ENCODE measurements around the gene LPP. TPM values are rescaled to one million over a fixed set of nuclear protein-coding genes. Genes with fewer than 3 reads are reported as not detected.

The LPP gene
- total RNA-seq, 8 experiments from 2014 or later = 6.0 to 77.8 (median 15.4) TPM

GRCh38 chr3:188659449-188660090 lies 505.6 kb downstream of the LPP start:
- in situ Hi-C loops (cut with MboI; ENCODE audit: low pct_unique_long_range_greater_than_20kb in 2 of 9, low sequenced_read_pairs in 9 of 9, unreplicated experiment in 9 of 9) = no loop called here
- no peak for ATAC-seq (replicated peaks in 6 of 8)

GRCh38 chr3:188660415-188660814 lies 506.5 kb downstream of the LPP start:
- no peak for ATAC-seq (replicated peaks in 6 of 8)
- Histone ChIP-seq H3K4me1 (replicated peaks in 1 of 2) (no peaks in the 10 kb centered on the region), H3K27ac (no peak overlapping the region), H3K4me3 (no peak overlapping the region)
- in situ Hi-C loops (cut with MboI; ENCODE audit: low pct_unique_long_range_greater_than_20kb in 2 of 9, low sequenced_read_pairs in 9 of 9, unreplicated experiment in 9 of 9) = no loop called here
- WGBS, 10 experiments = 75 to 100% (median 94%) methylated on average over 1 of the region's 1 CpG; no CpG with 5 or more reads in 4 of the 10 experiments

More at GRCh38 chr3:188659449-188660090, 505.6 kb downstream of the LPP start:
- H3K4me1 ChIP-seq (replicated peaks in 1 of 2) = no peaks in the 10 kb centered on the region
- no peak overlapping the region for H3K27ac ChIP-seq
- WGBS, 10 experiments = 64 to 100% (median 95%) methylated on average over 1 to 5 of the region's 5 CpGs
- H3K4me3 ChIP-seq = no peak overlapping the region

DNA sequence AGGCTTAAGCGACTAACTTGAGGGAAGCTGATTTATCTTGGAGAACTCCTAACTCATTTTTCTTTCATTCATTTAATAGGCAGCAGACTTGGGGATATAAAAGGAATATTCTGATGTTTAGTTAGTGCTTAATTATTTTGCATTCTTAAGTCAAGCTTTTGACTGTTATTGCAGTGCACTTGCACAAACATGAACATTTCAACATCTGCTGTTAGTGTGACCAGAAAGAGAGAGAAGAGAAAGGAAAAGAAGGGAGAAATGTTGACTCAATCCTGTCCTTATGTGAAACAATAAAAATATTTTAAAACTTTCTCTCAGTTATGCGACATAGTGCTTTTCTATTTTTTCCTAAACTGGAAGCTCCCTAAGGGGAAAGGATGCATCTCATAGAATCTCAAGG lies 507.8 kb downstream of the LPP start:
- Histone ChIP-seq H3K4me3 (no peak overlapping the region), H3K27ac (no peak overlapping the region), H3K4me1 (replicated peaks in 1 of 2) (no peaks in the 10 kb centered on the region)
- 13 to 100% (median 90%) methylated on average over 1 to 2 of the region's 2 CpGs; no CpG with 5 or more reads in 1 of the 10 experiments for WGBS, 10 experiments
- in situ Hi-C loops (cut with MboI; ENCODE audit: low pct_unique_long_range_greater_than_20kb in 2 of 9, low sequenced_read_pairs in 9 of 9, unreplicated experiment in 9 of 9) = no loop called here
- no peak for ATAC-seq (replicated peaks in 6 of 8)

DNA sequence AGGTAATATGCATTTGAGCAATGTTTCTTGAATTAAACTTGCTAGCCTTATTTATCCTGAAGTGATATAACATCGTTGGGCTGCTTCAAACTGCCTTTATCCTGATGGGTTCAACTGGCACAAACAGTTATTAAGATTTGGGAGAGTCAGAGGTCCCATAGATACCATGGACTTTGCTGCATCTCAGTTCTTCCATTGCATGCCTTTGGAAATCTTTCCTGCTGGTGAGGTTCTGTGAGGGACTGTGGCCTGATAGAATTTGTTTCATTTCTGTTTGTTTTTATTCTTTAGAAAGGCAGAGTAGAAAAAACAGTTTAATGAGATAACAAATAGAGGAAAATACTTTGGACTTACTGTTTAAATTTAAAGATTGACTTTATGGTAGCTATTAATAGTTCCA lies 508.3 kb downstream of the LPP start:
- no peak for ATAC-seq (replicated peaks in 6 of 8)
- Histone ChIP-seq H3K4me3 (no peak overlapping the region), H3K4me1 (replicated peaks in 1 of 2) (no peaks in the 10 kb centered on the region), H3K27ac (no peak overlapping the region)
- in situ Hi-C loops (cut with MboI; ENCODE audit: low pct_unique_long_range_greater_than_20kb in 2 of 9, low sequenced_read_pairs in 9 of 9, unreplicated experiment in 9 of 9) = no loop called here
- WGBS, 10 experiments = 43 to 100% (median 70%) methylated on average over 1 of the region's 1 CpG; no CpG with 5 or more reads in 1 of the 10 experiments

DNA sequence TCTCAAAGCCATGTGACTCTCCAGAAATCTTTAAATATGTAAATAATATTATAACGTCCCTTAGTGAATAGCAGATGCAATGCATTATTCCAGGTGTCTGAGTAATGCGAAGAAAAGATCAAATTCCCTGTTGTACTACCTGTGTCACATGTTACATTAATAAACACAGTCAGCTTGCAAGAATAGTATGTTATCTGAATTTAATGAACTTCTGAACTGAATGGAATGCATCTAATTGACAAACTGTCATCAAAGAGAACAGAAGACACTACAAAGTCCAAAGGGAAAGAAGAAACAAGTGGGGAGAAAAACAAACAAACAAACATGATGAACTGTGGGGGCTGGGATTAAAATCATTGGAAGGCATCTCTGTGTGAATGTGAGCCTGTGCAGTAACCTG lies 508.8 kb downstream of the LPP start:
- H3K27ac ChIP-seq = no peak overlapping the region
- ATAC-seq (replicated peaks in 6 of 8) = peak in 2 of 8 experiments; percentile 30 to 37
- whole genome bisulfite sequencing, 10 experiments = 40 to 86% (median 55%) methylated on average over 1 to 2 of the region's 2 CpGs; no CpG with 5 or more reads in 2 of the 10 experiments
- in situ Hi-C loops (cut with MboI; ENCODE audit: low pct_unique_long_range_greater_than_20kb in 2 of 9, low sequenced_read_pairs in 9 of 9, unreplicated experiment in 9 of 9) = no loop called here
- no peaks in the 10 kb centered on the region for H3K4me1 ChIP-seq (replicated peaks in 1 of 2)
- H3K4me3 ChIP-seq = no peak overlapping the region

GRCh38 chr3:188663839-188664238 lies 509.9 kb downstream of the LPP start:
- Histone ChIP-seq H3K4me3 (no peak overlapping the region), H3K4me1 (replicated peaks in 1 of 2) (no peaks in the 10 kb centered on the region), H3K27ac (no peak overlapping the region)
- 83 to 100% (median 100%) methylated on average over 2 to 5 of the region's 5 CpGs; no CpG with 5 or more reads in 6 of the 10 experiments for WGBS, 10 experiments
- no peak for ATAC-seq (replicated peaks in 6 of 8)
- in situ Hi-C loops (cut with MboI; ENCODE audit: low pct_unique_long_range_greater_than_20kb in 2 of 9, low sequenced_read_pairs in 9 of 9, unreplicated experiment in 9 of 9) = no loop called here

GRCh38 chr3:188664795-188665194 lies 510.8 kb downstream of the LPP start:
- H3K27ac ChIP-seq = no peak overlapping the region
- 60 to 100% (median 83%) methylated on average over 1 to 2 of the region's 3 CpGs; no CpG with 5 or more reads in 3 of the 10 experiments for WGBS, 10 experiments
- no peak overlapping the region for H3K4me3 ChIP-seq
- peak in 1 of 8 experiments; percentile 23 for ATAC-seq (replicated peaks in 6 of 8)
- in situ Hi-C loops (cut with MboI; ENCODE audit: low pct_unique_long_range_greater_than_20kb in 2 of 9, low sequenced_read_pairs in 9 of 9, unreplicated experiment in 9 of 9) = no loop called here
- no peaks in the 10 kb centered on the region for H3K4me1 ChIP-seq (replicated peaks in 1 of 2)

- H3K4me1 ChIP-seq (replicated peaks in 1 of 2) = no peaks in the 10 kb centered on the region
- in situ Hi-C loops (cut with MboI; ENCODE audit: low pct_unique_long_range_greater_than_20kb in 2 of 9, low sequenced_read_pairs in 9 of 9, unreplicated experiment in 9 of 9) = no loop called here
- ATAC-seq (replicated peaks in 6 of 8) = no peak
- no peak overlapping the region for H3K4me3 ChIP-seq
- no peak overlapping the region for H3K27ac ChIP-seq
- WGBS, 10 experiments = 70 to 100% (median 95%) methylated on average over 1 to 2 of the region's 2 CpGs; no CpG with 5 or more reads in 1 of the 10 experiments
Measured at GRCh38 chr3:188667926-188668325, 514.0 kb downstream of the LPP start.

DNA sequence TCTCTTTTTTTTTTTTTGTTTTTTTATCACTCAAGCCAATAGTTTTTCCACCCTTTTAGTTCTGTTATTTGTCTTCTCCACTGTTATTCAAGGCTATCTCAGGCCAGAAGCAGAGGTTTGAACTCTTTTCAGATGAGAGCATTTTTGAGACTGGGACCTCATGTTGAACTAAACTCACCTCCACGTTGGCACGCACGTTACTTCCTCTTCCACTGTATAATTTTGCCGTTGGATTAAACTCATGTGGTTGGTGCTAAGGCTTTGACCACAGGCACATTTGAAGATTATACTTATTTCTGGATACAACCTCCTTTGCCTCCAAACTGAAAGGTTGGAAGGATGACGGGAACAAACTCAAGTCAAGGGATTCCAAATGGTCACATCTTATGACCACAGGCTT lies 516.5 kb downstream of the LPP start:
- in situ Hi-C loops (cut with MboI; ENCODE audit: low pct_unique_long_range_greater_than_20kb in 2 of 9, low sequenced_read_pairs in 9 of 9, unreplicated experiment in 9 of 9) = no loop called here

GRCh38 chr3:188671971-188672370 lies 518.0 kb downstream of the LPP start:
- Histone ChIP-seq H3K27ac (no peak overlapping the region), H3K4me1 (replicated peaks in 1 of 2) (no peaks in the 10 kb centered on the region), H3K4me3 (no peak overlapping the region)
- 63 to 86% (median 78%) methylated on average over 2 to 4 of the region's 4 CpGs; no CpG with 5 or more reads in 1 of the 10 experiments for WGBS, 10 experiments
- in situ Hi-C loops (cut with MboI; ENCODE audit: low pct_unique_long_range_greater_than_20kb in 2 of 9, low sequenced_read_pairs in 9 of 9, unreplicated experiment in 9 of 9) = no loop called here
- no peak for ATAC-seq (replicated peaks in 6 of 8)

More for the DNA sequence above, 516.5 kb downstream of the LPP start:
- H3K4me1 ChIP-seq (replicated peaks in 1 of 2) = no peaks in the 10 kb centered on the region
- no peak overlapping the region for H3K27ac ChIP-seq
- 93 to 100% (median 99%) methylated on average over 1 to 5 of the region's 5 CpGs; no CpG with 5 or more reads in 2 of the 10 experiments for WGBS, 10 experiments
- ATAC-seq (replicated peaks in 6 of 8) = no peak
- H3K4me3 ChIP-seq = no peak overlapping the region

GRCh38 chr3:188672840-188673239 lies 518.9 kb downstream of the LPP start:
- 62 to 93% (median 84%) methylated on average over 2 to 4 of the region's 4 CpGs for WGBS, 10 experiments
- no peak overlapping the region for H3K4me3 ChIP-seq
- ATAC-seq (replicated peaks in 6 of 8) = no peak

DNA sequence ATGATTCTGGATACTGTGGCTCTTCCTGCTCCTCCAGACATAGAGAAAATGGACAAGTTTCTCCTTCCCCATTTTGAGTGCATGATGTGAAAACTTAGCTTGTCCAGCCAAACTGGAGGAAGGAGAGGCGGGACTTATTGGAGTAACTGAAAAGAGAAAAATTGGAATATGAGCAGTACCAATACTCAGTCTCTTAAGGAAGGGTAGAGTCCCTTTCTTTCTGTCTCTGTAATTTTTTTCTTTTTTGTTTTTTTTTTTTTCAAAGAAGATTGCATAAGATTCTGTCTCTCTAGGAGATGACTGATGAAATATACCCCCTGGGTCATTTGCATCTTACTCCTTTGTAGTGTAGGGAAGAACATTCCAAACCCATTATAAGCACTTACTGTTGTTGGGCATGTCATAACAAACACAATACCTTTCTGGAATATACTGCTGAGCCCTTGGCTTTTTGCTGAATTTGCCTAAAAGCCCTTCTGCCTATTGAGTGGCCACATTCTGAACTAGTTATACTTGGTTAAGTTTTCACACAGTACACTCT lies 519.8 kb downstream of the LPP start:
- WGBS, 10 experiments = 67 to 100% (median 86%) methylated on average over 1 of the region's 1 CpG; no CpG with 5 or more reads in 2 of the 10 experiments
- H3K4me3 ChIP-seq = no peak overlapping the region
- no peaks in the 10 kb centered on the region for H3K4me1 ChIP-seq (replicated peaks in 1 of 2)
- ATAC-seq (replicated peaks in 6 of 8) = peak in 7 of 8 experiments; percentile 31 to 100 (median 50)
- in situ Hi-C loops (cut with MboI; ENCODE audit: low pct_unique_long_range_greater_than_20kb in 2 of 9, low sequenced_read_pairs in 9 of 9, unreplicated experiment in 9 of 9) = no loop called here
- H3K27ac ChIP-seq = no peak overlapping the region

More at GRCh38 chr3:188672840-188673239, 518.9 kb downstream of the LPP start:
- no peaks in the 10 kb centered on the region for H3K4me1 ChIP-seq (replicated peaks in 1 of 2)
- in situ Hi-C loops (cut with MboI; ENCODE audit: low pct_unique_long_range_greater_than_20kb in 2 of 9, low sequenced_read_pairs in 9 of 9, unreplicated experiment in 9 of 9) = no loop called here
- no peak overlapping the region for H3K27ac ChIP-seq

DNA sequence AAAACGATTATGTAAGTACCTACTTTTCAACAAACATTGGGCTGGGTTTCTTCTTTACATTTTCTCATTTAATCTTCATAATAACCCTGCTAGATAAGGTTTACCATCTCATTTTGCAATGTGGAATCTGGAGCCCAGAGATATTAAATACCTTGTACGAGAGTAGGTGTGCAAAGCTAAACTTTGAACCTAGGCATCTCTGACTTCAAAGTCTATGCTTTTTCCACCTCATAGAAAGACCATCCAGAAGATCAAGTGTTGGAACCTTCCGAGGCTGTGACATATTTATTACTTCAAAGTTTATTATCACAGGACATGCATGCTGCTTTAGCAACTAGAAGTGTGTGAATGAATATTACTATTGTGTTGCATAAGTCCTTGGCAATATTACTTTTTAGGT lies 520.6 kb downstream of the LPP start:
- H3K4me1 ChIP-seq (replicated peaks in 1 of 2) = peaks cover 0 to 2% of the 10 kb centered on the region in 2 donors
- 62 to 100% (median 100%) methylated on average over 1 to 3 of the region's 3 CpGs; no CpG with 5 or more reads in 1 of the 10 experiments for WGBS, 10 experiments
- H3K27ac ChIP-seq = no peak overlapping the region
- no peak overlapping the region for H3K4me3 ChIP-seq
- ATAC-seq (replicated peaks in 6 of 8) = no peak
- in situ Hi-C loops (cut with MboI; ENCODE audit: low pct_unique_long_range_greater_than_20kb in 2 of 9, low sequenced_read_pairs in 9 of 9, unreplicated experiment in 9 of 9) = no loop called here
